H9 (cell line): ENCODE measurements around the gene FTO. TPM values are rescaled to one million over a fixed set of nuclear protein-coding genes. Genes with fewer than 3 reads are reported as not detected.

Source experiments
- DNase-seq: peaks from one replicate; pipeline ENCODE4 v3.0.0-alpha.2; 2017
- H2AFZ ChIP-seq: one replicate; pipeline ENCODE4 v1.6.1; 2013; ENCODE audit warnings: mild to moderate bottlenecking, low read length, control low read depth, moderate library complexity
- H2AK5ac ChIP-seq: 2 replicates; pipeline ENCODE4 v1.6.1; 2013; ENCODE audit warnings: low read length, control low read depth, mixed read lengths; ENCODE audit not compliant: insufficient read length
- H2BK120ac ChIP-seq: one replicate; pipeline ENCODE4 v1.6.1; 2013; ENCODE audit warnings: low read depth, mild to moderate bottlenecking, low read length, control low read depth, inconsistent platforms; ENCODE audit not compliant: poor library complexity, severe bottlenecking
- H2BK12ac ChIP-seq: 2 replicates; pipeline ENCODE4 v1.6.1; 2013; ENCODE audit warnings: low read length, control low read depth, mixed read lengths, low read depth; ENCODE audit not compliant: insufficient read length
- H2BK15ac ChIP-seq: 2 replicates; pipeline ENCODE4 v1.6.1; 2013; ENCODE audit warnings: low read depth, low read length, control low read depth
- H2BK20ac ChIP-seq: one replicate; pipeline ENCODE4 v1.6.1; 2013; ENCODE audit warnings: low read depth, mild to moderate bottlenecking, low read length, control low read depth, inconsistent platforms; ENCODE audit not compliant: poor library complexity, severe bottlenecking
- H2BK5ac ChIP-seq: 2 replicates; pipeline ENCODE4 v1.6.1; 2013; ENCODE audit warnings: low read length, control low read depth, mixed read lengths; ENCODE audit not compliant: insufficient read length
- H3K14ac ChIP-seq: 2 replicates; pipeline ENCODE4 v1.6.1; 2013; ENCODE audit warnings: low read length, control low read depth; ENCODE audit not compliant: insufficient read depth
- H3K18ac ChIP-seq: 2 replicates; pipeline ENCODE4 v1.6.1; 2013; ENCODE audit warnings: low read depth, mild to moderate bottlenecking, mixed read lengths, low read length, control low read depth; ENCODE audit not compliant: insufficient read length
- H3K23ac ChIP-seq: 2 replicates; pipeline ENCODE4 v1.6.1; 2013; ENCODE audit warnings: low read length, control low read depth, mixed read lengths, low read depth; ENCODE audit not compliant: insufficient read length
- H3K23me2 ChIP-seq: 2 replicates; pipeline ENCODE4 v1.6.1; 2013; ENCODE audit warnings: low read depth, mild to moderate bottlenecking, mixed read lengths, low read length, control low read depth; ENCODE audit not compliant: insufficient read length, poor library complexity, severe bottlenecking
- H3K27ac ChIP-seq: 2 replicates; pipeline ENCODE4 v1.5.1; 2013; ENCODE audit warnings: low read length, control low read depth, mixed read lengths, low read depth; ENCODE audit not compliant: insufficient read length
- H3K27me3 ChIP-seq: 2 replicates; pipeline ENCODE4 v1.6.1; 2013; ENCODE audit warnings: low read length, control low read depth, inconsistent platforms; ENCODE audit not compliant: insufficient read depth
- H3K4ac ChIP-seq: 2 replicates; pipeline ENCODE4 v1.6.1; 2013; ENCODE audit warnings: low read depth, mild to moderate bottlenecking, control low read depth, inconsistent platforms, low read length, moderate library complexity
- H3K4me1 ChIP-seq: 2 replicates; pipeline ENCODE4 v1.6.1; 2013; ENCODE audit warnings: low read length, control low read depth, inconsistent platforms; ENCODE audit not compliant: insufficient read depth
- H3K4me2 ChIP-seq: 2 replicates; pipeline ENCODE4 v1.6.1; 2013; ENCODE audit warnings: low read length, control low read depth, mixed read lengths; ENCODE audit not compliant: insufficient read length, insufficient read depth
- H3K56ac ChIP-seq: 2 replicates; pipeline ENCODE4 v1.6.1; 2013; ENCODE audit warnings: low read depth, mild to moderate bottlenecking, mixed read lengths, low read length, control low read depth; ENCODE audit not compliant: insufficient read length
- H3K79me1 ChIP-seq: 2 replicates; pipeline ENCODE4 v1.6.1; 2013; ENCODE audit warnings: low read depth, mild to moderate bottlenecking, moderate library complexity, low read length, control low read depth, inconsistent platforms; ENCODE audit not compliant: insufficient read depth, poor library complexity, severe bottlenecking
- H3K79me2 ChIP-seq: 2 replicates; pipeline ENCODE4 v1.6.1; 2013; ENCODE audit warnings: low read length, control low read depth, inconsistent platforms; ENCODE audit not compliant: insufficient read depth
- H3K9ac ChIP-seq: 2 replicates; pipeline ENCODE4 v1.6.1; 2013; ENCODE audit warnings: low read length, control low read depth, mixed read lengths; ENCODE audit not compliant: insufficient read length; ENCODE audit errors: extremely low read depth
- H3K9me3 ChIP-seq: one replicate; pipeline ENCODE4 v1.6.1; 2013; ENCODE audit warnings: low read depth, low read length, inconsistent platforms; ENCODE audit not compliant: control insufficient read depth
- H3T11ph ChIP-seq: one replicate; pipeline ENCODE4 v1.6.1; 2013; ENCODE audit warnings: mild to moderate bottlenecking, low read length, control low read depth, inconsistent platforms
- H4K20me1 ChIP-seq: one replicate; pipeline ENCODE4 v1.6.1; 2013; ENCODE audit not compliant: control insufficient read depth, insufficient read length, insufficient read depth
- H4K5ac ChIP-seq: 2 replicates; pipeline ENCODE4 v1.6.1; 2013; ENCODE audit warnings: low read depth, mild to moderate bottlenecking, mixed read lengths, low read length, control low read depth; ENCODE audit not compliant: insufficient read length
- H4K8ac ChIP-seq: replicated peaks from 2 replicates; pipeline ENCODE4 v1.6.1; 2013; ENCODE audit warnings: low read length, control low read depth, mixed read lengths, low read depth; ENCODE audit not compliant: insufficient read length
- H4K91ac ChIP-seq: 2 replicates; pipeline ENCODE4 v1.6.1; 2013; ENCODE audit warnings: low read depth, mild to moderate bottlenecking, moderate library complexity, mixed read lengths, low read length, control low read depth; ENCODE audit not compliant: insufficient read length
- H3K27ac Mint-ChIP-seq, 3 experiments: 2 replicates in 2 of 3; 3 replicates in 1 of 3; pipeline ENCODE4 v1.8.0; 2020 to 2021; ENCODE audit warnings: mixed read lengths in 3 of 3, mild to moderate bottlenecking in 1 of 3, moderate library complexity in 1 of 3
- H3K27me3 Mint-ChIP-seq: 2 replicates; pipeline ENCODE4 v1.8.0; 2021; ENCODE audit warnings: low read depth, mild to moderate bottlenecking, moderate library complexity, mixed read lengths
- H3K36me3 Mint-ChIP-seq, 3 experiments: 2 replicates in 2 of 3; 3 replicates in 1 of 3; pipeline ENCODE4 v1.8.0; 2020 to 2021; ENCODE audit warnings: low read depth in 3 of 3, mixed read lengths in 3 of 3; ENCODE audit not compliant: insufficient read depth in 1 of 3
- H3K4me1 Mint-ChIP-seq, 2 experiments: 2 replicates each; pipeline ENCODE4 v1.8.0; 2020; ENCODE audit warnings: mixed read lengths in 2 of 2
- H3K4me3 Mint-ChIP-seq, 2 experiments: 2 replicates in 1 of 2; 3 replicates in 1 of 2; pipeline ENCODE4 v1.8.0; 2020 to 2021; ENCODE audit warnings: mild to moderate bottlenecking in 2 of 2, mixed read lengths in 2 of 2, moderate library complexity in 1 of 2
- H3K9me3 Mint-ChIP-seq, 2 experiments: 2 replicates in 1 of 2; 3 replicates in 1 of 2; pipeline ENCODE4 v1.8.0; 2020; ENCODE audit warnings: mild to moderate bottlenecking in 2 of 2, mixed read lengths in 2 of 2, moderate library complexity in 1 of 2
- WGBS: extraction: QIAGEN DNeasy Blood & Tissue Kit; methylation state at CpG from one replicate; pipeline ENCODE4 v1.1.7; 2013; ENCODE audit warnings: missing lambda C conversion rate, low lambda C conversion rate, mixed read lengths; ENCODE audit not compliant: insufficient read length; ENCODE audit errors: extremely low coverage; 5-methylcytosine and 5-hydroxymethylcytosine counted together
- total RNA-seq: library from RNA; stranded (reverse); gene quantifications from 2 replicates; pipeline ENCODE4 v1.2.1, GENCODE V29; 2021
- TF ChIP-seq, protein P1 (sequence below): fragments of 200-600 bp; sonication (generic); conservative IDR thresholded peaks from 3 replicates; pipeline ENCODE4 v1.8.0; 2021; ENCODE audit warnings: antibody characterized with exemption, mild to moderate bottlenecking

FTO gene
- total RNA-seq, 1 experiment from 2014 or later: 67.9 TPM

DNA sequence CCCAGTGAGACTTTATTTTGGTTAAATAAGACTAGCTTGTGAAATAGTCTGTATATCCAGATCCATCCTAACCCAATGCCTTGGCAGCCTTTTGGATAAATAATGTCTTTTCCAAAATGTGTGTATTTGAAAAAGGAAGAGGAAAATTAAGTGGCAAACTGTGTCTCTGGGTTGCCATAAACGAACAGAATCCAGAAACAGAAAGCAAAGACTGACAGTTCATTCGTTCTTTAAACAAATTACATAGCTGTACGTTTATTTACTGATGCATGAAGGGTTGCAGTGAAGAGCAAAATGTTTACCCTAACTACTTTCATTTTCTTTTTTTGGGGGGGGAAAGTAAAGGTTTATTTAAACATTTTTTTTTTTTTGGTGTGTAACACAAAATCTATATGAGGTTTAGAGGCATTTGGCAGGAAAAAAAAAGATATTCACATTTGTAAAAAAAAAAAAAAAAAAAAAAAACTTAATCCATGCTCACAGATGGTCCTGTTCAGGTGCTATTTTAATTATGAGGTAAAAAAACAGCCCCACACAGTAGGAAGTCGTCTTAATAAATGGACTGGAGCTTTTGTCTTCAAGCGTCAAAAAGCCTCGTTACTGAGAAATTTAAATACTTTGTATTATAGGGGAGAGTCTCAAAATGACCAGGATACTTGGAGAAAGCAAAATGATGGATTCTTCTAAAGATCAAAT, 245.9 kb downstream of the FTO start:
- no peak overlapping the region for H3K4me3 Mint-ChIP-seq
- no peaks in the 10 kb centered on the region for H3K79me1 ChIP-seq
- 0 out of 4 replicates have a peak, but pooled peaks cover 0 to 3% of the 10 kb centered on the region in 2 experiments for H3K4me1 Mint-ChIP-seq

More for the DNA sequence above, 245.9 kb downstream of the FTO start:
- Histone ChIP-seq H3K4ac (no peak overlapping the region), H4K20me1 (no peaks in the 10 kb centered on the region), H4K91ac (no peak overlapping the region), H3K56ac (no peak overlapping the region), H3K4me2 (no peak overlapping the region), H3T11ph (no peak overlapping the region), H3K14ac (no peak overlapping the region), H2AFZ (no peak overlapping the region), H2AK5ac (no peak overlapping the region), H3K27ac (no peak overlapping the region), H3K23me2 (no peaks in the 10 kb centered on the region), H2BK12ac (no peak overlapping the region), H3K9ac (no peak overlapping the region), H4K8ac (no peak overlapping the region), H3K27me3 (no peaks in the 10 kb centered on the region), H3K18ac (no peak overlapping the region), H2BK5ac (no peak overlapping the region), H2BK20ac (no peak overlapping the region), H2BK15ac (no peak overlapping the region), H4K5ac (no peak overlapping the region), H2BK120ac (no peak overlapping the region), H3K4me1 (no peaks in the 10 kb centered on the region), H3K79me2 (no peaks in the 10 kb centered on the region; the same call in 1 of the 2 replicates), H3K23ac (no peak overlapping the region), H3K9me3 (no peaks in the 10 kb centered on the region)
- DNase-seq: no peak
- Mint-ChIP-seq H3K9me3 (no peaks in the 10 kb centered on the region), H3K36me3 (no peaks in the 10 kb centered on the region), H3K27ac (no peak overlapping the region), H3K27me3 (no peaks in the 10 kb centered on the region)
- no CpG with 5 or more reads among the region's 6 CpGs for WGBS
- TF ChIP-seq, protein P1, sequence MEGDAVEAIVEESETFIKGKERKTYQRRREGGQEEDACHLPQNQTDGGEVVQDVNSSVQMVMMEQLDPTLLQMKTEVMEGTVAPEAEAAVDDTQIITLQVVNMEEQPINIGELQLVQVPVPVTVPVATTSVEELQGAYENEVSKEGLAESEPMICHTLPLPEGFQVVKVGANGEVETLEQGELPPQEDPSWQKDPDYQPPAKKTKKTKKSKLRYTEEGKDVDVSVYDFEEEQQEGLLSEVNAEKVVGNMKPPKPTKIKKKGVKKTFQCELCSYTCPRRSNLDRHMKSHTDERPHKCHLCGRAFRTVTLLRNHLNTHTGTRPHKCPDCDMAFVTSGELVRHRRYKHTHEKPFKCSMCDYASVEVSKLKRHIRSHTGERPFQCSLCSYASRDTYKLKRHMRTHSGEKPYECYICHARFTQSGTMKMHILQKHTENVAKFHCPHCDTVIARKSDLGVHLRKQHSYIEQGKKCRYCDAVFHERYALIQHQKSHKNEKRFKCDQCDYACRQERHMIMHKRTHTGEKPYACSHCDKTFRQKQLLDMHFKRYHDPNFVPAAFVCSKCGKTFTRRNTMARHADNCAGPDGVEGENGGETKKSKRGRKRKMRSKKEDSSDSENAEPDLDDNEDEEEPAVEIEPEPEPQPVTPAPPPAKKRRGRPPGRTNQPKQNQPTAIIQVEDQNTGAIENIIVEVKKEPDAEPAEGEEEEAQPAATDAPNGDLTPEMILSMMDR: no peak
